Measurements from ENCODE around the gene TKT. TPM values are rescaled to one million over a fixed set of nuclear protein-coding genes. Genes with fewer than 3 reads are reported as not detected.

TKT gene
- total and polyA plus RNA-seq, 2 of the 13 experiments (the other 11 are each of a cell fraction or from before 2014, with no cell fraction given) = 150 to 238 TPM

DNA sequence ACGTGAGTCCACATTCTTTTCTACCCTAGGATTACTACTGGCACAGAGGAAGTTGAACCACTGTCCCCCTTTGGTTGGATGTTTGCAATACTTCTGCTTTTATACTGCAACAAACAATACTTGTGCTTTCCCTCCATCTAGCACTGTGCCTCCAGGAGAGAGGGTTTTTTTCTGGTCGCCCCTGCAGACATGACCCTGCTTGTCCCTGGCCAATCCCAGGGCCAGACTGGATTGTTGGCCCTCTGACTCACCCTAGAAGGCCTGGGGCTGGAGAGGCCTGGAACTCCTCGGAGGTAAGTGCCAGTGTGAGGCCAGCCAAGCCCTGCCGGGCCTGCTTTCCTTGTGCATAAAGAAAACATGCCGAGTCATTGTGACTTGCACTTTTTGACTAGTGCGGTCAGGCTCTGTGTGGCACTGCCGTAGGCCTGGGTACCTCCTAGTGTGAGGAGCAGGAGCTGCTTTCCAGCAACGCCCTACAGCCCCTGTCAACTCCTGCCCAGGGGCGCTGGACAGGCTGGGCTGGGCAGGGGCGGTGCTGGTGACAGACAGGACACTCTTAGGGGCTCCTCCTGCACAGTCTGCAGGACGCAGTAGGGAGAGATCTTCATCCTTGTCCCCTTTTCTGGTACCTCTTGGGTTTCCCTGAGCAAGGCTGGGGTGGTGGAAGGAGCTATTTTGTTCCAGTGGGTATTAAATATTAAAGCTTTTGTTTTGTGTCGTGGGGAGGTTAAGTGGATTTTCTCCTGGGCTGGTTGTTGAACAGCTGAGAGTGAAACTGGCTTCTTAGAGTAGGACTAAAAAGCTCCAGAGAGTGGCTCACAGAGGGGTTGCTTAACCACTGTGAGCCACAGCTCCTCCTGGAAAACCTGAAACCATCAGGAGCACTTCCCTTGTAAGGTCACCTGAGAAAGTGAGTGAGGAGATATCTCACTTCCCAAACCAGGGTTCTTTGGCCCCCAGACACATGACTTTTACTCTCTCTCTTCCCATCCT is 14.4 kb upstream of the TKT start (continued):
- no peak for TF ChIP-seq USF2 (IDR thresholded peaks at IDR 0.05; ENCODE audit: low read depth, low read length)
- TF ChIP-seq USF2 (CRISPR knock-in tag; IDR thresholded peaks at IDR 0.05; ENCODE audit: borderline replicate concordance) = no peak
- no peak for TF ChIP-seq ONECUT2 (CRISPR knock-in tag; IDR thresholded peaks at IDR 0.05)
- no peak for TF ChIP-seq KLF13 (CRISPR knock-in tag; IDR thresholded peaks at IDR 0.05)
- no peak for TF ChIP-seq SNAPC2 (CRISPR knock-in tag; IDR thresholded peaks at IDR 0.05)
- TF ChIP-seq E2F5 (CRISPR knock-in tag; conservative IDR thresholded peaks at IDR 0.05) = no peak
- TF ChIP-seq, protein P1, sequence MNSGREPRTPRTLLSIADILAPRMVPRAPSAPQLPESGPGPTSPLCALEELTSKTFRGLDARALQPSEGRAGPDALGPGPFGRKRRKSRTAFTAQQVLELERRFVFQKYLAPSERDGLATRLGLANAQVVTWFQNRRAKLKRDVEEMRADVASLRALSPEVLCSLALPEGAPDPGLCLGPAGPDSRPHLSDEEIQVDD (CRISPR knock-in tag; IDR thresholded peaks at IDR 0.05; ENCODE audit: borderline replicate concordance) = no peak
- no peak for TF ChIP-seq PCBP1 (IDR thresholded peaks at IDR 0.05; ENCODE audit: borderline replicate concordance, low read depth, low read length)
- TF ChIP-seq ZNF704 (CRISPR knock-in tag; IDR thresholded peaks at IDR 0.05; ENCODE audit: borderline replicate concordance) = no peak
- no peak for TF ChIP-seq DBP (CRISPR knock-in tag; IDR thresholded peaks at IDR 0.05; ENCODE audit: not compliant biosample characterization)
- TF ChIP-seq ZHX1 (CRISPR knock-in tag; IDR thresholded peaks at IDR 0.05; ENCODE audit: low read depth) = no peak
- TF ChIP-seq KDM6A (CRISPR knock-in tag; IDR thresholded peaks at IDR 0.05; ENCODE audit: low read depth) = no peak
- TF ChIP-seq, protein P2, sequence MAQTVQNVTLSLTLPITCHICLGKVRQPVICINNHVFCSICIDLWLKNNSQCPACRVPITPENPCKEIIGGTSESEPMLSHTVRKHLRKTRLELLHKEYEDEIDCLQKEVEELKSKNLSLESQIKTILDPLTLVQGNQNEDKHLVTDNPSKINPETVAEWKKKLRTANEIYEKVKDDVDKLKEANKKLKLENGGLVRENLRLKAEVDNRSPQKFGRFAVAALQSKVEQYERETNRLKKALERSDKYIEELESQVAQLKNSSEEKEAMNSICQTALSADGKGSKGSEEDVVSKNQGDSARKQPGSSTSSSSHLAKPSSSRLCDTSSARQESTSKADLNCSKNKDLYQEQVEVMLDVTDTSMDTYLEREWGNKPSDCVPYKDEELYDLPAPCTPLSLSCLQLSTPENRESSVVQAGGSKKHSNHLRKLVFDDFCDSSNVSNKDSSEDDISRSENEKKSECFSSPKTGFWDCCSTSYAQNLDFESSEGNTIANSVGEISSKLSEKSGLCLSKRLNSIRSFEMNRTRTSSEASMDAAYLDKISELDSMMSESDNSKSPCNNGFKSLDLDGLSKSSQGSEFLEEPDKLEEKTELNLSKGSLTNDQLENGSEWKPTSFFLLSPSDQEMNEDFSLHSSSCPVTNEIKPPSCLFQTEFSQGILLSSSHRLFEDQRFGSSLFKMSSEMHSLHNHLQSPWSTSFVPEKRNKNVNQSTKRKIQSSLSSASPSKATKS (CRISPR knock-in tag; IDR thresholded peaks at IDR 0.05) = no peak
- no peak for TF ChIP-seq ZNF570 (CRISPR knock-in tag; IDR thresholded peaks at IDR 0.05; ENCODE audit: borderline replicate concordance)
- TF ChIP-seq AKAP8 (CRISPR knock-in tag; IDR thresholded peaks at IDR 0.05) = 0 out of 2 replicates have a peak, but pooled peaks have one; percentile 63
- TF ChIP-seq ZC3H4 (CRISPR knock-in tag; IDR thresholded peaks at IDR 0.05; ENCODE audit: borderline replicate concordance) = no peak
- no peak for TF ChIP-seq GPN1 (CRISPR knock-in tag; IDR thresholded peaks at IDR 0.05; ENCODE audit: borderline replicate concordance)
